Adipocyte (in vitro differentiated cells): ENCODE data around the gene CYTH1.

ENCODE experiments used
- DNase-seq: peaks from one replicate; pipeline ENCODE4 v3.0.0-alpha.2; 2015; ENCODE audit warnings: low read depth
- H3K27me3 ChIP-seq: replicated peaks from 2 replicates; pipeline ENCODE4 v1.7.0; 2013; ENCODE audit warnings: mild to moderate bottlenecking, low read length, moderate library complexity; ENCODE audit not compliant: control insufficient read depth, insufficient read depth
- H3K36me3 ChIP-seq: 2 replicates; pipeline ENCODE4 v1.7.0; 2013; ENCODE audit warnings: low read length, mild to moderate bottlenecking, moderate library complexity; ENCODE audit not compliant: control insufficient read depth, insufficient read depth, severe bottlenecking
- H3K4me1 ChIP-seq: 2 replicates; pipeline ENCODE4 v1.7.0; 2013; ENCODE audit warnings: mild to moderate bottlenecking, low read length, moderate library complexity; ENCODE audit not compliant: control insufficient read depth, insufficient read depth
- H3K4me3 ChIP-seq: 2 replicates; pipeline ENCODE4 v1.7.0; 2013; ENCODE audit warnings: mild to moderate bottlenecking, low read length, moderate library complexity
- H3K9ac ChIP-seq: 2 replicates; pipeline ENCODE4 v1.7.0; 2013; ENCODE audit warnings: mild to moderate bottlenecking, low read length, moderate library complexity
- H3K9me3 ChIP-seq: 2 replicates; pipeline ENCODE4 v1.7.0; 2013; ENCODE audit warnings: mild to moderate bottlenecking, low read length, moderate library complexity; ENCODE audit not compliant: control insufficient read depth

Gene CYTH1

GRCh38 chr17:78767806-78768205 lies 14.3 kb downstream of the CYTH1 start:
- Histone ChIP-seq H3K9ac (no peak overlapping the region), H3K4me3 (no peak overlapping the region), H3K27me3 (no peaks in the 10 kb centered on the region), H3K36me3 (no peaks in the 10 kb centered on the region), H3K4me1 (peaks cover 21% of the 10 kb centered on the region), H3K9me3 (no peaks in the 10 kb centered on the region)
- DNase-seq, result no peak

GRCh38 chr17:78766743-78767294 lies 15.3 kb downstream of the CYTH1 start:
- peaks cover 21% of the 10 kb centered on the region for H3K4me1 ChIP-seq
- no peaks in the 10 kb centered on the region for H3K27me3 ChIP-seq
- no peak overlapping the region for H3K9ac ChIP-seq
- H3K9me3 ChIP-seq, result no peaks in the 10 kb centered on the region
- no peak overlapping the region for H3K4me3 ChIP-seq
- DNase-seq, result no peak
- H3K36me3 ChIP-seq, result no peaks in the 10 kb centered on the region

- no peak for DNase-seq
Observed at GRCh38 chr17:78766225-78766624, 15.8 kb downstream of the CYTH1 start.

GRCh38 chr17:78765821-78766220 lies 16.3 kb downstream of the CYTH1 start:
- DNase-seq, result no peak
- Histone ChIP-seq H3K4me1 (peaks cover 21% of the 10 kb centered on the region), H3K27me3 (no peaks in the 10 kb centered on the region), H3K4me3 (no peak overlapping the region), H3K9me3 (no peaks in the 10 kb centered on the region), H3K9ac (no peak overlapping the region), H3K36me3 (no peaks in the 10 kb centered on the region)

More at GRCh38 chr17:78766225-78766624, 15.8 kb downstream of the CYTH1 start:
- Histone ChIP-seq H3K27me3 (no peaks in the 10 kb centered on the region), H3K36me3 (no peaks in the 10 kb centered on the region), H3K4me1 (peaks cover 21% of the 10 kb centered on the region), H3K9me3 (no peaks in the 10 kb centered on the region), H3K4me3 (no peak overlapping the region), H3K9ac (no peak overlapping the region)

GRCh38 chr17:78764871-78765270 lies 17.2 kb downstream of the CYTH1 start:
- Histone ChIP-seq H3K9ac (no peak overlapping the region), H3K36me3 (no peaks in the 10 kb centered on the region), H3K4me3 (no peak overlapping the region), H3K27me3 (no peaks in the 10 kb centered on the region), H3K9me3 (no peaks in the 10 kb centered on the region), H3K4me1 (peaks cover 21% of the 10 kb centered on the region)
- no peak for DNase-seq

GRCh38 chr17:78763561-78763960 lies 18.5 kb downstream of the CYTH1 start:
- H3K27me3 ChIP-seq, result no peaks in the 10 kb centered on the region
- peaks cover 8% of the 10 kb centered on the region for H3K4me1 ChIP-seq
- H3K9me3 ChIP-seq, result no peaks in the 10 kb centered on the region
- no peak overlapping the region for H3K4me3 ChIP-seq
- no peaks in the 10 kb centered on the region for H3K36me3 ChIP-seq
- H3K9ac ChIP-seq, result no peak overlapping the region
- DNase-seq, result peak; percentile 75

- DNase-seq, result no peak
- H3K9me3 ChIP-seq, result no peaks in the 10 kb centered on the region
- H3K27me3 ChIP-seq, result no peaks in the 10 kb centered on the region
- H3K36me3 ChIP-seq, result no peaks in the 10 kb centered on the region
- peaks cover 17% of the 10 kb centered on the region for H3K4me1 ChIP-seq
- H3K4me3 ChIP-seq, result no peak overlapping the region
- H3K9ac ChIP-seq, result no peak overlapping the region
Observed at GRCh38 chr17:78761789-78762406, 20.2 kb downstream of the CYTH1 start.

- peaks cover 17% of the 10 kb centered on the region for H3K4me1 ChIP-seq
- H3K9ac ChIP-seq, result no peak overlapping the region
- no peaks in the 10 kb centered on the region for H3K27me3 ChIP-seq
- no peaks in the 10 kb centered on the region for H3K36me3 ChIP-seq
- DNase-seq, result no peak
- no peak overlapping the region for H3K4me3 ChIP-seq
- no peaks in the 10 kb centered on the region for H3K9me3 ChIP-seq
Observed at GRCh38 chr17:78759969-78760352, 22.1 kb downstream of the CYTH1 start.

- no peak overlapping the region for H3K4me3 ChIP-seq
- DNase-seq, result peak; percentile 34
Observed at GRCh38 chr17:78759203-78759968, 22.7 kb downstream of the CYTH1 start.

GRCh38 chr17:78753316-78754250 lies 28.5 kb downstream of the CYTH1 start:
- DNase-seq, result no peak
- Histone ChIP-seq H3K27me3 (no peaks in the 10 kb centered on the region), H3K4me1 (peaks cover 22% of the 10 kb centered on the region), H3K9ac (no peak overlapping the region), H3K36me3 (no peaks in the 10 kb centered on the region), H3K9me3 (no peaks in the 10 kb centered on the region), H3K4me3 (no peak overlapping the region)

More at GRCh38 chr17:78759203-78759968, 22.7 kb downstream of the CYTH1 start:
- Histone ChIP-seq H3K9ac (no peak overlapping the region), H3K27me3 (no peaks in the 10 kb centered on the region), H3K36me3 (no peaks in the 10 kb centered on the region), H3K4me1 (peaks cover 13% of the 10 kb centered on the region), H3K9me3 (no peaks in the 10 kb centered on the region)
